Retina (tissue), 1 donor: Measurements from ENCODE around the gene LSP1.
"Not testable (repeated sequence)": the region's sequence is repeated elsewhere in the genome, so short reads cannot be mapped to it uniquely, and the experiment has no call there.

ENCODE experiments used
- DNase-seq: peaks from one replicate; pipeline ENCODE4 v3.0.0-alpha.2; 2016

The LSP1 gene

GRCh38 chr11:1931341-1932104 is 78.6 kb downstream of the LSP1 start:
- no peak for DNase-seq

- no peak for DNase-seq
Observed at GRCh38 chr11:1932105-1932480, 79.2 kb downstream of the LSP1 start.

DNA sequence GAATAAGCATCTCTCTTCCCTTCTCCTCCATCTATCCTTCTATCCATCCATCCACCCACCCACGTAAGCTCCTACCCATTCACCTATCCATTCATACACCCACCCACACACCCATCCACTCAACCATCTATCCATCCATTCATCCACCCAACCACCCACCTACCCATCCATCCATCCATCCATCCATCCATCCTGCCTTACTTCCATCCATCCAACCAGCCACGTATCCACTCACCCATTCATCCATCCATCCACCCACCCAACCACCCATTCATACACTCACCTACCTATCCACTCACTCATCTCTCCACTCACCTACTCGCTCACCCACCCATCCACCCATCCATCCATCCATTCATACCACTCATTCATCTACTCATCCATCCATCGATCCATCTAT is 79.8 kb downstream of the LSP1 start:
- DNase-seq = no peak

- no peak for DNase-seq
Observed at GRCh38 chr11:1933416-1934334, 80.8 kb downstream of the LSP1 start.

DNA sequence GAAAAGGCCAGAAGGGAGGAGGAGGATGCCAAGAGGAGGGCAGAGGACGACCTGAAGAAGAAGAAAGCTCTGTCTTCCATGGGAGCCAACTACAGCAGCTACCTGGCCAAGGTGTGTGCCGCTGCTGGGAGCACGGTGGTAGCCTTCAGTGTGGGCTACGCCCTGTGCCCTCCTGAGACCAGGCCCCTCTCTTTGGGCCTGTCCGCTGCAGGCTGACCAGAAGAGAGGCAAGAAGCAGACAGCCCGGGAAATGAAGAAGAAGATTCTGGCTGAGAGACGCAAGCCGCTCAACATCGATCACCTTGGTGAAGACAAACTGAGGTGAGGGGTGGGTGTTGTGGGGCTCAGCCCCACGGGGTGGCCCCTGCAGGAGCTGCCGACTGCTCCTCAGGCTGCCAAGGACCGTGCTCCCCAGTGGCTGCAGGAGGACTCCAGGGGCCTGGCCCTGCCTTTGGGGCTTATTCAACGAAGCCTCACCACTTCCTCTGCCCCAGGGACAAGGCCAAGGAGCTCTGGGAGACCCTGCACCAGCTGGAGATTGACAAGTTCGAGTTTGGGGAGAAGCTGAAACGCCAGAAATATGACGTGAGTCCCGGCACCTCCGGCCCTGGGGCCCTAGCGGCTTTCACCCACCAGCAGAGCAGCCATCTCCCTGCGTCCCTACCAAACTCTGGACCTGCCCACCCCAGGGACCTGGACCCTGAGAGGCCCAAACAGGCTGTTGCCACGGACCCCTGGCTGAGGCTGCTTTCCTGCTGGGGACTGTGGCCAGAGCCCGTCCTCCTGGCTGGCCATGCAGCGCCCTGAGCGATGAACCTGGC is 81.7 kb downstream of the LSP1 start:
- DNase-seq = no peak

DNA sequence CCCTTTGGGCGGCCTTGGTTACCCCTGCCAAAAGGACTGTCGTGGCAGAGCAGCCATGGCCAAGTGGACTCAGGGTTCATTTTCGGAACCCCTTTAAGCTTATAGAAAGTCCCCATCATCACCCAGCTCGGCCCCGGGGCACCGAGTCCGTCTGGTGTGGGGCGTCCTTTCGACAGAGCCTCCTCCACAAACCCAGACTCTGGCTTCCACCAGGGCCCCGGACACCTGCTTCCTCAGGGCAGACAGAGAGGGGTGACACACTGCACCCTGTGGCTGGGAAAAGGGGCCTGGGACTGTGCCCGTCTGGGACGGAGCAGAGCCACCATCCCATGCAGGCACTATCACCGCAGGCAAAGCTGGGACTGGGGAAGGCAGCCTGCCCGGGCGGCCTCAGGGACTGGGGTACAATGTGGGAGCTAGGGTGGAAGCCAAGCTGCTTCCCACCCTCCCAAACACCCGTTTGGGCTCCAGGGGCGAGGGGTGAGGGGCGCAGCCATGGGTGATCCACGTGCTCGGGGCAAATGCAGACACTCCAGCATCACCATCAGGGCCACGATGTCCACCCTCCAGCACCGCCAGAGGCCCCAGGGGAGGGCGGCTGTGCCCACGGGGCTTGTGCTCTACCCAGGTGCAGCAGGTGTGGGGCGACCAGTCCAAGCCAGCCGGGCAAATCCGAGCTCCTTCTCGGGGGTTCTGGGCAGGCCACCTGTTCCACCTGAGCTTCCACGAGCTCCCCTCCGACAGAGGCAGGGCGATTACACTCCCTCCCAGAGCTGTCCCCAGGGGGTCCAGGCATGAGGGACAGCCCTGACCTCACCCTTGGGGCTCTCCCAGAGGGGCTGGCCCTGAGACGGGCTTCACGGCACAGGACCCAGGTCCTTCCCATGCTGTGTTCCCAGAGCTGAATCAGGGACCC is 82.5 kb downstream of the LSP1 start:
- DNase-seq = no peak

DNA sequence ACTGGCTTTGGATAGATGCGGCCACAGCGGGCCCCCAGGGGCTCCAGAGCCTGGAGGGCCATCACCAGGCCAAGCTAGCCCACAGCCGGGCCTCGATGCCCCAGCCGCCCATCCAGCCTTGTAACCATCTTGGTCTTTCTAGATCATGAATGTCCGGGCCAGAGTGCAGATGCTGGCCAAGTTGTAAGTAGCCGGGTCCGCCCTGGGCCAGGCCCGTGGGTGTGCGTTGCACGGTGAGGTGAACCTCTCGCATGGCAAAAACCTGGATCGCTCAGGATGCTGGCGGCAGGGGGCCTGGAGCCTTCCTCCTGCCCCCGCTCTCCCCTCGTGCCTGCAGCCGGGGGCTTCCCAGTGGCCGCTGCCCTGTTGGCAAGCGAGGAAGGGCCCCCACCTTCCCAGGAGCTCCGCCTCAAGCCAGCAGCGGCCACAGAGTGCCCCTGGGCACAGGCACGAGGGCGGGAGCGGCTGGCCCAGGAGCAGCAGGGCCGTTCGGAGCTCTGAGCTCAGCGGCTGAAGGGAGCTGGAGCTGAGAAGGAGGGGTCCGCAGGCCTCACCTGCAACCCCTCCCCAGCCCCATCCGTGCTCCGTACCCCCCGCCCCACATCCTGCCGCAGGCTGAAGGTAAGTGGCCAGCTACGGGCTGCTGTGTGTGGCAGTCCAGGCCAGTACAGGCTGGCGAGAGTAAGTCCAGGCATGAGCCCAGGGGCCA is 83.3 kb downstream of the LSP1 start:
- no peak for DNase-seq

DNA sequence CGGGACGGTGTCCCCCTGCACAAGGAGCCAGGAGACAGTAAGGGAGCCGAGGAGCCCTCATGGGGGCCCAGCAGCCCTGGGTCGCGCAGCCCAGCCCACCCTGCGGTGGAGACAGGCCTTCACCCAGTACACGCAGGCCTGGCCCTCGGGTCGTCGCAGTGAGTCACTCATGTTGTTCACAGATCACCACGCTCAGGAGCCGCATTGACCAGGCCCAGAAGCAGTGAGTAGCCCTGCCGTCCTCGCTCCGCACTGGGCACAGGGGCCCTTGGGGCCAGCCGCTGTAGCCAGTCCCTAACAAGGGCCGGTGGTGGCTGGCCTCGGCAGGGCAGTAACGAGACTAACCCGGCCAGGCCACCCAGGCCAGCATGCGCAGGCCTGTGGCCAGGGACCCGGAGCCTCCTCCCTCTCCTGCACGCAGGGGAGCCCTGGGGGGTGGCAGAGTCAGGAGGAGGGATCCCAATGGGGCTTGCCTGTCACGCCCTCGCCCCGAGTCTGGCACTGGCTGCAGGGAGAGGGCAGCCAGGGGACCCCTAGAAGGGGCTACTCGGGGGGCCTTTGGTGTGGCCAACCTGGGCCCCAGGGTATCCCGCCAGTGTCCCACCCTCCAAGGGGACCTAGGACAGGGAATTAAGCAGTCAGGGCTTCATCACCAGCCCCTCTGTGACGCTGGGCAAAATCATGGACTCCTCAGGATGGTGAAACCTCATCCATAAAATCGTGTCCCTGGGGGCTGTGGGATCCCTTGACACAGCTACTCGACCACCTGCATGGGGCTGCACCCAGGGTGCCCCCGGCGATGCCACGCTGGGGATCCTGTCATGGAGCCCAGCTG is 84.1 kb downstream of the LSP1 start:
- DNase-seq = no peak

DNA sequence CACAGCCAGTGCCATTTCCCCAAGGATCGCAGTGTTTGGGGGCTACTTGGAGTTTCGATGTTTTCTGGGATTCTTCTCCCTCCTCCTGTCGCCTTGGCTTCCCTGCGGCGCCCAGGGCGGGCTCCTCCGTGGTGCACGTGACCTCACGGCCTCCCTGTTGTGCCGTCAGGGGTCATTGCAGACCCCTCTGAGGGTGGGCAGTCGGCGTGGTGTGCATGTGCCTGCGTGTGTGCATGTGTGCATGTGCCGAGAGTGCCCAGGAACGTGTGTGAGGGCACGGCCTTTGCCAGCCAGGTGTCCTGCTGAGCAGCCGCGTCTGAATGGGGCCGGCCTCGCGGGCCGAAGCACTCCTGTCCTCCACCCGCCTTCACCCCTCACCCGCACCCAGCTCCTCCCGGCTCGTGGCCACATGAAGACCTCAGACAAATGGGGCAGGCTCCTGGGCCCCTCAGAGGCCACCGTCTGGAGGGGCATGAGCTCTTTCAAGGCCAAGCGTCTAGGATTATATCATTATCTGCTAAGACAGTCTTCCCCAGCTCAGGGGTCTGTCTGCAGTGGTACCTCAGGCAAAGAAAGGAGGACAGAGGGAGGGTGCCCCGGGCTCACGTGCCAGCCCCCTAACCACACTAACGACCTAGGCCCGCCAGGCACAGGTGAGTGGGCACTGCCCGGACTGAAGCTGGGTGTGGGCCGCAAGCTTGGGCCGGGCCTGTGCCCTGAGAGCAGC is 84.9 kb downstream of the LSP1 start:
- DNase-seq = no peak

DNA sequence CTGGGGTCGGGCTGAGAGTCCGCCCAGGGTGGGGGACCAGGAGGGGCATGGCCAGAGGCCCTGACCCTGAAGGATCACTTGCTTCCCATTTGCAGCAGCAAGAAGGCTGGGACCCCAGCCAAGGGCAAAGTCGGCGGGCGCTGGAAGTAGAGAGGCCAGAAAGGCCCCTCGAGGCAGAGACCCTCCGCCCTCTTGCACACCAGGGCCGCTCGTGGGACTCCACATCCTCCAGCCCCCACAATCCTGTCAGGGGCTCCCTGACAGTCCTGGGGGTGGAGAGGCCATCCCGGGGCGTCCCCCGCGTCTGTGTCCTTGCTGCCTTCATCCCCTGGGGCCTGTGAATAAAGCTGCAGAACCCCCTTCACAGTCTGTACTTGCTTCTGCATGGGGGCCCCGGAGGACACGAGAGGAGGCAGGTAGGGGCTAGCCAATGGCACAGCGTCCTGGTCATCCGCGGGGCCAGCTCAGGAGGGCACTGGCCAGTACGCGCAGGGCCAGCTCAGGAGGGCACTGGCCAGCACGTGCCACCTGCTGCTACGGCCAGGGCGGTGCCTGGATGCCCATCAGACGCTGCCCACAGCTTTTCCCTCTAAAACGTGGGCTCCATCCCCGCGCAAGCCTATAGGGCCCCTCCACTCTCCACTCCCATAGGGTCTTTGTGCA is 85.6 kb downstream of the LSP1 start:
- DNase-seq = no peak

GRCh38 chr11:1939006-1939625 is 86.2 kb downstream of the LSP1 start:
- no peak for DNase-seq

DNA sequence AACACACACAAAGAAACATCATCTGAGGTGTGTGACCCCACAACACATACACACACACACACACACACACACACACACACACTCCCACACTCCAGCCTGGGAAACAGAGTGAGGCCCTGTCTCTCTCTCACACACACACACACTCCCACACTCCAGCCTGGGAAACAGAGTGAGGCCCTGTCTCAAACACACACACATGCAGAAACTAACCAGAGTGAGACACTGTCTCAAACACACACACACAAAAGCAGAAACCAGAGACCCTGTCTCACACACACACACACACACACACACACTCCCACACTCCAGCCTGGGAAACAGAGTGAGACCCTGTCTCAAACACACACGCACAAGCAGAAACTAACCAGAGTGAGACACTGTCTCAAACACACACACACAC is 86.9 kb downstream of the LSP1 start:
- DNase-seq = not testable (repeated sequence)
